CD4-positive, alpha-beta T cell treated with Interleukin-1 beta for 1 hour (primary cell): ENCODE measurements around the gene MYO1D.
"Not testable (repeated sequence)": the region's sequence is repeated elsewhere in the genome, so short reads cannot be mapped to it uniquely, and the experiment has no call there.

Experiments used
- DNase-seq, 2 donors: peaks; one replicate each; pipeline ENCODE4 v3.0.0-alpha.2; 2020 to 2022

Gene MYO1D

GRCh38 chr17:32854207-32854606 lies 22.7 kb downstream of the MYO1D start:
- no peak for DNase-seq

DNA sequence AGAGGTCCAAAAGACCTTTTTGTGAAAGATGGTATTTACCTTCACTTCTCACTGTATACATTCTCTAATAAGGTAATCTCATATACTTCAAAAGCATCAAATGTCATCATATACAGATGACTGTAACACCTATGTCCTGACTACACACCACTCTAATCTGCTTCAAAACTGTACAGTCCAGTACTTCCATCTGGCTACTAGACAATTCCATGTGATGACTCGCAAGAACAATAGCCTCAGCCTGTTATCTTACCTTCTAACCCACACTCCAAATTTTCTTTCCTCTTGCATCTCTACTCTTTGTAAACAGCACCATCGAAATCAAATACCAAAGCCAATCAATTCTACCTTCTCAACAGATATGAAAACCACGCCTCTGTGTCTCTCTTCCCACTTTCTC lies 24.1 kb downstream of the MYO1D start:
- no peak for DNase-seq

- DNase-seq = no peak
These were observed 27.0 kb downstream of the MYO1D start for GRCh38 chr17:32849879-32850278.

DNA sequence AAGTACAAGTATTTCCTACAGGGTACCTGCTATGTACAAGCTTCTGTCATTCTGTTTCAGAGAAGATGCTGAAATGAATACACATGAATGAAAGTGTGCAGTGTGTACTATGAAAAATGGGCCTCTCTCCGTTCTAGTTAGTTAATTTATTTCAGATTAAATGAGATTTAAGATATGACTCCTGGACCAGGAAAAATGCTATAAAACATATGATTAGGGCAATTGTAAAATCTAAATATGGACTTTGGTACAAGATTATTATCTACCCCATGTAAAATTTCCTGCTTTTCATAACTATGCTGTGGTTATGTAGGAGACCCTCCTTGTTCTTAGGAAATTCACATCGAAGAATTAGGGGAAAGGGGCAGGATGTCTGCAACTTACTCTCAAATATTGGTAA lies 28.9 kb downstream of the MYO1D start:
- no peak for DNase-seq

GRCh38 chr17:32846143-32846542 lies 30.8 kb downstream of the MYO1D start:
- no peak for DNase-seq

DNA sequence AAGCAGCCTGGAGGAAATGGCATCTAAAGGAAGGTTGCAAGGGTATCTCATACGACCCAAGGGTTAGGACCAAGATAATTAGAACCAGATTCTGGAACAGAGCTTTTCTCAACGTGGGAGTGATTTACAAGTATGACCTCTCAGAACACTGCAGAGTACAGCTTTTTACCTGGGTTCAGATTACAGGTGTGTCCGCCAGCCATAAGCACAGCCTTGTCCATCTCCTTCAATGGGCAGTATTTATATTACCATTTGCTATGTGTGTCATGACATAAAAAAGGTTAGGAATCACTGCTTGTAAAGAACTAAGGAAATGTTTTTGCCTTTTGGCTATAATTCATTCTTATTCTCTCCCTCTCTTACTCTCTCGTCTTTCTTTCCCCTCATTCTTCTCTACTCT lies 36.7 kb downstream of the MYO1D start:
- no peak for DNase-seq

- DNase-seq = no peak
These were observed 40.4 kb downstream of the MYO1D start for GRCh38 chr17:32836527-32836926.

- DNase-seq = no peak
These were observed 41.6 kb downstream of the MYO1D start for GRCh38 chr17:32835291-32835761.

GRCh38 chr17:32834104-32834503 lies 42.8 kb downstream of the MYO1D start:
- no peak for DNase-seq

DNA sequence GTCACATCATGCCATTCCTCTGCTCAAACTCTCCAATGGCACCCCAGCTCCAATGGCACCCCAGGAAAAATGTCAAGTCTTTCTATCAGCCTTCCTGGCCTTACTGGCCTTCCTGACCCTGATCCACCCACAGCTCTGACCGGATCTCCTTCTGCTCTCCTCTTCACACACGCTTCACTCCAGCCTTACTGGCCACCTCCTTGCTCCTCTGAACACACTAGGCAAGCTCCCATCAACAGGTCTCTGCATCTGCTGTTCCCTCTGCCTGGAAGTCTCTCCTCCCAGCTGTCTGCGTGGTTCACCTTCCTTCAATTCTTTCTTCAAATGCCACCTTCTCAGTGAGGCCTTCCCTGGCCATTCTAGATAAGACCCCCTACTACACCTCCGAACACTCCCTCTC lies 43.4 kb downstream of the MYO1D start:
- DNase-seq = no peak

DNA sequence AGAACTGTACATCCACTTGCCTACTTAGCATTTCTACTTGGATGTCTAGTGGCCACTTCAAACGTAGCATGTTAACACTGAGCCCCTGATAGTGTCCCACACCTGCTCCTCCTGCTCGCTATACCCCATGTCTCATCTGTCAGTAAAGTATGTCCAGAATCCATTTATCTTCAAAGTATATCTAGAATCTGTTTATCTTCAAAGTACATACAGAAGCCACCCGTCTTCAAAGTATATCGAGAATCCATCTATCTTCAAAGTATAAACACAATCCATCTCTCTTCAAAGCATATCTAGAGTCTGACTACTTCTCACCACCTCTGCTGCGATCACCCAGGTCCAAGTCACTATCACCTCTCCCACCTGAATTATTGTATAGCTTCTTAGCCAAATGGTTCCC lies 43.8 kb downstream of the MYO1D start:
- no peak for DNase-seq

DNA sequence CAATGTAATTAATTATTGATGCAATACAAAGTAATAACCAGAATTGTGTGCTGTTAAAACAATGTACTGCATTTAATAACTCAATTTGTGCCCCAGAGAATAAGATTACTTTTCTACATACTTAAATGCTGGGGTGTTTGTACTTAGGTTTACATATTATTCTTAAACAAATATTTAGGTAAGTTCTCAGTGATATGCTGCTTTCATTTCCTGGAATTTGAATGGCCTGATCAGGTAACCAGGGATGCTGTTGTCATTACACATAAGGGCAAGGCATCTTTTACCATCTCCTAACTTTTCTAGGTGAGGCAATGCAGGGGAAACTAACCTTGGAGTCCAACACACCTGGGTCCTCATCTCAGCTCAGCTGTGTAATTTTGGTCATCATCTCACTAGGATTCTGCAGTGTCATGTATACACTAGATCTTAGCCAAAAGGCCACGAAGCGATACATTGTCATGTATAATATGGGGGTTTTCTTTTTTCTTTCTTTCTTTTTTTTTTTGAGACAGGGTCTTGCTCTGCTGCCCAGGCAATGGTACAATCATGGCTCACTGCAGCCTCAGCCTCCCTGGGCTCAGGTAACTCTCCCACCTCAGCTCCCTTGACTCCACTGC lies 45.2 kb downstream of the MYO1D start:
- DNase-seq = no peak

DNA sequence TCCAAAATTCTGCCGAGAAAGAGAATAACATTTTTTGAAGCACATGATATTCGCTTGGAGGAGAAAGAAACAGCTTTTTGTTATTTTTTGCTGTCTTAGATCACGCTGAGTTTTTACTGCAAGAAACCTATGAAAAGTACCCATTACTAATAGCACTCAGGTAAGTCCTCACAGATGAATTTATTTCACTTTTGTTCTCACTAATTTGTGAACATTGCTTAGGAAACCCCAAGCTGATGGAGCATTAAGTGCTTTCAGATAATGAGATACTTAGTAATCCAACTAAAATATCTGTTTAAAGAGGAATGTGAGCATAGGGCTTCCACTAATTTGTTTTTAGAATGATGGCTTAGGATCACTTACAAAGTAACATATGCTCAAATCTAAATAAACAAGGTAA lies 45.7 kb downstream of the MYO1D start:
- DNase-seq = no peak

DNA sequence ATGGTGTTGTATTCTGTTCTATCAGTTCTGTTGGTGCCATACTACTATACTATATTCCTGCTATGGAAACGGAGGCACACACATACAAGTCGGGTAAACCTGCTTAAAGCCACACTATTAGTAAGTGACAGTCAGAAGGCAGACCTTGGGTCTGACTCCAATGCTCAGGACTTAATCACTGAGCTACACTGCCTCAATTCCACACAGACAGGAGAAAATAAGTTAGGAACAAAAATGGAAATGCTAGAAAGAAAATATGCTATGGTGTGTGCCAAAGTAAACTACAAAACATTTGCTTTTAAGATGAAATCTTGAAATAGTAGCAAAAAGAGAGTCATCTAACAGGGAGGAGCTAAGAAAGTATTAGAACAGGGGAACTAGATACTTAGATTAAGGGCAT lies 48.1 kb downstream of the MYO1D start:
- no peak for DNase-seq

- DNase-seq = no peak
These were observed 49.7 kb downstream of the MYO1D start for GRCh38 chr17:32827227-32827626.

GRCh38 chr17:32826076-32826475 lies 50.8 kb downstream of the MYO1D start:
- DNase-seq = no peak

GRCh38 chr17:32824334-32824733 lies 52.6 kb downstream of the MYO1D start:
- DNase-seq = no peak

- DNase-seq = no peak
These were observed 53.9 kb downstream of the MYO1D start for GRCh38 chr17:32822996-32823395.

DNA sequence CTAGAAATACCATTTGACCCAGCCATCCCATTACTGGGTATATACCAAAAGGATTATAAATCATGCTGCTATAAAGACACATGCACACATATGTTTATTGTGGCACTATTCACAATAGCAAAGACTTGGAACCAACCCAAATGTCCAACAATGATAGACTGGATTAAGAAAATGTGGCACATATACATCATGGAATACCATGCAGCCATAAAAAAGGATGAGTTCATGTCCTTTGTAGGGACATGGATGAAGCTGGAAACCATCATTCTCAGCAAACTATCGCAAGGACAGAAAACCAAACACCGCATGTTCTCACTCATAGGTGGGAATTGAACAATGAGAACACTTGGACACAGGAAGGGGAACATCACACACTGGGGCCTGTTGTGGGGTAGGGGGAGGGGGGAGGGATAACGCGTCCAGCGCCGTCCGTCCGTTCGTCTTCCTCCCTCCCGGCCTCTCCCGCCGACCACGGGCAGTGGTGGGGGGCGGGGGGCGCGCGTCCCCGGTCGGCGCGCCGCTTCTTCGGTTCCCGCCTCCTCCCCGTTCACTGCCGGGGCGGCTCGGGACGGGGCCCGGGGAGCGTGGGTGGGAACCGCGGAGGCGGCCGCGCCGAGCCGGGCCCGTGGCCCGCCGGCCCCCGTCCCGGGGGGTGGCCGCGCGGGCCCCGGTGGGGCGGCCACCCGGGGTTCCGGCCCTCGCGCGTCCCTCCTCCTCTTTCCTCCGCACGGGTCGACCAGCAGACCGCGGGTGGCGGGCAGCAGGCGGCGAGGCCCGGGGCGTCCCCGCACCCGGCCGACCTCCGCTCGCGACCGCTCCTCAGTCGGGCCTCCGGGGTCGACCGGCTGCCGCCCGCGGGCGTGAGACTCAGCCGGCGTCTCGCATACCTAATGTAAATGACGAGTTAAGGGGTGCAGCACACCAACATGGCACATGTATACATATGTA lies 54.7 kb downstream of the MYO1D start:
- DNase-seq = not testable (repeated sequence)

DNA sequence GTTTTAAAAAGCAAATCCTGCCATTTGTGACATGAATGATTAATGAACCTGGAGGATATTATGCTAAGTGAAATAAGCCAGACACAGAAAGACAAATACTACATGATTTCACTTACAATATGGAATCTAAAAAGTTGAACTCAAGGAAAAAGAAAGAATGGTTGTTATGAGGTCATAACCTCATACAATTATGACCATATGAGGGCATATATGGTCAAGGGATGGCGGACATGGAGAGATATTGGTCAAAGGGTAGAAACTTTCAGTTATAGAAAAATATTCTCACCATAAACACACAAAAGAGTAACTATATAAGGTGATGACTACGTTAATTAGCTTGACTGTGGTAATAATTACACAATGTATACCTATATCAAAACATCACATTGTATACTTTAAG lies 56.5 kb downstream of the MYO1D start:
- no peak for DNase-seq

- DNase-seq = no peak
These were observed 57.1 kb downstream of the MYO1D start for GRCh38 chr17:32819787-32820186.

GRCh38 chr17:32819035-32819434 lies 57.9 kb downstream of the MYO1D start:
- no peak for DNase-seq

- DNase-seq = no peak
These were observed 61.5 kb downstream of the MYO1D start for GRCh38 chr17:32815460-32815859.

GRCh38 chr17:32814836-32815235 lies 62.1 kb downstream of the MYO1D start:
- no peak for DNase-seq
